VCaP (cell line): ENCODE measurements around the gene WFS1.

ENCODE experiments used
- H3K27ac ChIP-seq: fragments of 450-650 bp; 2 replicates; pipeline ENCODE4 v1.5.1; 2017
- TF ChIP-seq, protein P1 (sequence below): fragments of 450-650 bp; conservative IDR thresholded peaks from 2 replicates; pipeline ENCODE4 v1.5.1; 2017; ENCODE audit warnings: mild to moderate bottlenecking, moderate library complexity

The WFS1 gene

GRCh38 chr4:6230827-6231662 is 38.6 kb upstream of the WFS1 start:
- TF ChIP-seq, protein P1, sequence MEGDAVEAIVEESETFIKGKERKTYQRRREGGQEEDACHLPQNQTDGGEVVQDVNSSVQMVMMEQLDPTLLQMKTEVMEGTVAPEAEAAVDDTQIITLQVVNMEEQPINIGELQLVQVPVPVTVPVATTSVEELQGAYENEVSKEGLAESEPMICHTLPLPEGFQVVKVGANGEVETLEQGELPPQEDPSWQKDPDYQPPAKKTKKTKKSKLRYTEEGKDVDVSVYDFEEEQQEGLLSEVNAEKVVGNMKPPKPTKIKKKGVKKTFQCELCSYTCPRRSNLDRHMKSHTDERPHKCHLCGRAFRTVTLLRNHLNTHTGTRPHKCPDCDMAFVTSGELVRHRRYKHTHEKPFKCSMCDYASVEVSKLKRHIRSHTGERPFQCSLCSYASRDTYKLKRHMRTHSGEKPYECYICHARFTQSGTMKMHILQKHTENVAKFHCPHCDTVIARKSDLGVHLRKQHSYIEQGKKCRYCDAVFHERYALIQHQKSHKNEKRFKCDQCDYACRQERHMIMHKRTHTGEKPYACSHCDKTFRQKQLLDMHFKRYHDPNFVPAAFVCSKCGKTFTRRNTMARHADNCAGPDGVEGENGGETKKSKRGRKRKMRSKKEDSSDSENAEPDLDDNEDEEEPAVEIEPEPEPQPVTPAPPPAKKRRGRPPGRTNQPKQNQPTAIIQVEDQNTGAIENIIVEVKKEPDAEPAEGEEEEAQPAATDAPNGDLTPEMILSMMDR = no peak
- no peak overlapping the region for H3K27ac ChIP-seq

DNA sequence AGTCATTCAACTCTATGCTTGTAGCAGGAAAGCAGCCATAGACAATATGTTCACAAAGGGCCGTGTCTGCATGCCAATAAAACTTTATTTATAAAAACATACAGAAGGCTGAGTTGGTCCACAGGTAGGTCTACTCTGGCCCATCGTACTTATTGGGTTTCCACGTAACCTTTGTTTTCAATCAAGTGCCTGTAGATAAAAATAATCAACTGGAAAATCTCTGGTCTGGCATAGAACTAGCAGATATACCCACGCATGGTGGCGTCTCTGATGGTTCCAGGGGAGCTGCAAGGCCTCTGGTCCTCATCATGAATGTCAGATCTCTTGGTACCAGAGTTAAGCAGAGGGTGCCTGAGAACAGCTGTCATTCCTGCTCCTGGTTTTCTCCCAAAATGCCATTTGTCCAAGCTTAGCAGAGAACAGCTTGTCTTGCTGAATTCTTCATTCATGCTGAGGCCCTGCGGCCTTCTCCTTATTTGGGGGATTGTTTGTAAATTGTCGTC is 37.9 kb upstream of the WFS1 start:
- TF ChIP-seq, protein P1 = no peak
- H3K27ac ChIP-seq = no peak overlapping the region

- no peak overlapping the region for H3K27ac ChIP-seq
Observed at GRCh38 chr4:6232836-6233785, 36.5 kb upstream of the WFS1 start.

DNA sequence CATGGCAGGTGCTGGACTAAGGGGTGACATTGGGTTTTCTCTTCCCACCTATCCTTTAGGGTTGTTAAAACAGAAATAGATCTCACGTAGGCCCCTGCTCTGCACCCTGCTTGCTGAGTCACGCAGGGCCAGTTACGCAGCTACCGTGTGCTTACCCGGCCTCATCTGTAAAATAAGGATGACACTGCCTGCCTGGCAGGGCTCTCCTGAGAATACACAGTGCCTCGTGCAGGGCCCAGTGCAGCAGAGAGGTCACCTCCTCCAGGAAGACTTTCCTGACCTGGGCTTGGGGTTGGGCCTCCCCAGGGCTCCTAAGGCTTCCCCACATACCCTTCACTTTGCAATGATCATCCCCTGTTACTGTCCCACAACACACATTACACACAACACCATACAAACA is 35.7 kb upstream of the WFS1 start:
- no peak overlapping the region for H3K27ac ChIP-seq
- TF ChIP-seq, protein P1 = no peak

More at GRCh38 chr4:6232836-6233785, 36.5 kb upstream of the WFS1 start:
- TF ChIP-seq, protein P1 = no peak

- H3K27ac ChIP-seq = no peak overlapping the region
- TF ChIP-seq, protein P1 = no peak
Observed at GRCh38 chr4:6235012-6235411, 34.6 kb upstream of the WFS1 start.

GRCh38 chr4:6235901-6236640 is 33.6 kb upstream of the WFS1 start:
- TF ChIP-seq, protein P1 = no peak
- H3K27ac ChIP-seq = no peak overlapping the region
